Inferior parietal cortex (tissue), 1 donor: Measurements from ENCODE around the gene B3GNT2.

Experiments
- DNase-seq: peaks from one replicate; pipeline ENCODE4 v3.0.0-alpha.2; 2016; ENCODE audit errors: extremely low spot score

The B3GNT2 gene

GRCh38 chr2:62204998-62205496 lies 9.1 kb downstream of the B3GNT2 start:
- DNase-seq, result no peak

- DNase-seq, result no peak
These were observed 9.6 kb downstream of the B3GNT2 start for GRCh38 chr2:62205554-62205953.

- DNase-seq, result no peak
These were observed 10.1 kb downstream of the B3GNT2 start for GRCh38 chr2:62206024-62206423.

GRCh38 chr2:62207491-62207890 lies 11.6 kb downstream of the B3GNT2 start:
- no peak for DNase-seq

GRCh38 chr2:62208074-62208757 lies 12.3 kb downstream of the B3GNT2 start:
- DNase-seq, result no peak

GRCh38 chr2:62208758-62209114 lies 12.8 kb downstream of the B3GNT2 start:
- DNase-seq, result no peak

- DNase-seq, result no peak
These were observed 13.6 kb downstream of the B3GNT2 start for GRCh38 chr2:62209427-62209991.

GRCh38 chr2:62215306-62216064 lies 19.6 kb downstream of the B3GNT2 start:
- no peak for DNase-seq

GRCh38 chr2:62216113-62216512 lies 20.2 kb downstream of the B3GNT2 start:
- DNase-seq, result no peak

- no peak for DNase-seq
These were observed 20.7 kb downstream of the B3GNT2 start for GRCh38 chr2:62216616-62217015.

GRCh38 chr2:62217421-62217820 lies 21.5 kb downstream of the B3GNT2 start:
- DNase-seq, result no peak

- no peak for DNase-seq
These were observed 22.1 kb downstream of the B3GNT2 start for GRCh38 chr2:62217970-62218369.

GRCh38 chr2:62219407-62220159 lies 23.7 kb downstream of the B3GNT2 start:
- DNase-seq, result no peak

- no peak for DNase-seq
These were observed 25.2 kb downstream of the B3GNT2 start for GRCh38 chr2:62221141-62221540.

- no peak for DNase-seq
These were observed 26.3 kb downstream of the B3GNT2 start for GRCh38 chr2:62222171-62222570.

- no peak for DNase-seq
These were observed 26.8 kb downstream of the B3GNT2 start for GRCh38 chr2:62222674-62223073.

GRCh38 chr2:62224976-62225375 lies 29.1 kb downstream of the B3GNT2 start:
- DNase-seq, result no peak

- no peak for DNase-seq
These were observed 31.6 kb downstream of the B3GNT2 start for GRCh38 chr2:62227386-62228075.

GRCh38 chr2:62229082-62229605 lies 33.2 kb downstream of the B3GNT2 start:
- DNase-seq, result no peak

GRCh38 chr2:62231541-62231940 lies 35.6 kb downstream of the B3GNT2 start:
- DNase-seq, result no peak
